Measurements from ENCODE around the gene SLC5A1.
"Not testable (repeated sequence)": the region's sequence is repeated elsewhere in the genome, so short reads cannot be mapped to it uniquely, and the experiment has no call there.

SLC5A1 gene

DNA sequence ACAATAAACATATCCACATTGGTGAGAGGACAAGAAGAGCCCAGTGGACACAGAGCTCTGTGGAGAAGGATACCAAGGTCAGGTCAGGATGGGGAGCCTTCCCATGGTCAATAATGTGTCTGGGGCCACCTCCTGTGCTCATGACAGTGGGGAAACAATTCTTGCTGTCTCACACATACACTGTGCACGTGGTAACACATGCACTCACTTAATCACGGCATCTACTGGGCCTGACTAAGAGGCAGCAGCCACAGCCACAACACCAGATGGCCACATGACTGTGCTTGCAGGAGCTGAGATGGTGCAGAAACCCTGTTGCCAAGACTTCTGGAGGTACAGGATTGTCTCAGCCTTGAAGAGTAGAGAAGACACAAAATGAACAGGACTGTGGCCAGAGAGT lies 87.4 kb downstream of the SLC5A1 start:
- TF ChIP-seq, protein P1, sequence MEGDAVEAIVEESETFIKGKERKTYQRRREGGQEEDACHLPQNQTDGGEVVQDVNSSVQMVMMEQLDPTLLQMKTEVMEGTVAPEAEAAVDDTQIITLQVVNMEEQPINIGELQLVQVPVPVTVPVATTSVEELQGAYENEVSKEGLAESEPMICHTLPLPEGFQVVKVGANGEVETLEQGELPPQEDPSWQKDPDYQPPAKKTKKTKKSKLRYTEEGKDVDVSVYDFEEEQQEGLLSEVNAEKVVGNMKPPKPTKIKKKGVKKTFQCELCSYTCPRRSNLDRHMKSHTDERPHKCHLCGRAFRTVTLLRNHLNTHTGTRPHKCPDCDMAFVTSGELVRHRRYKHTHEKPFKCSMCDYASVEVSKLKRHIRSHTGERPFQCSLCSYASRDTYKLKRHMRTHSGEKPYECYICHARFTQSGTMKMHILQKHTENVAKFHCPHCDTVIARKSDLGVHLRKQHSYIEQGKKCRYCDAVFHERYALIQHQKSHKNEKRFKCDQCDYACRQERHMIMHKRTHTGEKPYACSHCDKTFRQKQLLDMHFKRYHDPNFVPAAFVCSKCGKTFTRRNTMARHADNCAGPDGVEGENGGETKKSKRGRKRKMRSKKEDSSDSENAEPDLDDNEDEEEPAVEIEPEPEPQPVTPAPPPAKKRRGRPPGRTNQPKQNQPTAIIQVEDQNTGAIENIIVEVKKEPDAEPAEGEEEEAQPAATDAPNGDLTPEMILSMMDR (IDR thresholded peaks at IDR 0.05; ENCODE audit: low read depth, low read length): no peak
- DNase-seq (ENCODE audit: extremely low read depth, low read depth): no peak

DNA sequence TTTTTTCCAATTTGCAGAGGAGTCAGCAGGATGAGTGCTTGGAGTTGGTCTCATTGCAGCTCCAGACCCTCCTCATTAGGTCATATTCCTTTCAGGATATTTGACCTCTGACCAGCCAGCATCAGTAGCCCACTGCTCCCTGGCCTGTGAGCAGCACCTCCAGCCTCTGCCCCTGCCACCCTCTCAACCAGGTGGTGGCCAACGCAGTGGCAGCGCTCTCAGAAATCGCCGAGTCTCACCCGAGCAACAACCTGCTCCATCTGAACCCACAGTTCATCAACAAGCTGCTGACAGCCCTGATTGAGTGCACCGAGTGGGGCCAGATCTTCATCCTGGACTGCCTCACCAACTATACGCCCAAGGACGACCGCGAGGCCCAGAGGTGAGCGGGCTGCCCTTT lies 89.1 kb downstream of the SLC5A1 start:
- TF ChIP-seq, protein P1 (IDR thresholded peaks at IDR 0.05; ENCODE audit: low read depth, low read length): no peak
- no peak for DNase-seq (ENCODE audit: extremely low read depth, low read depth)

GRCh38 chr22:32132783-32133182 lies 89.7 kb downstream of the SLC5A1 start:
- no peak for DNase-seq (ENCODE audit: extremely low read depth, low read depth)
- TF ChIP-seq, protein P1 (IDR thresholded peaks at IDR 0.05; ENCODE audit: low read depth, low read length): no peak

DNA sequence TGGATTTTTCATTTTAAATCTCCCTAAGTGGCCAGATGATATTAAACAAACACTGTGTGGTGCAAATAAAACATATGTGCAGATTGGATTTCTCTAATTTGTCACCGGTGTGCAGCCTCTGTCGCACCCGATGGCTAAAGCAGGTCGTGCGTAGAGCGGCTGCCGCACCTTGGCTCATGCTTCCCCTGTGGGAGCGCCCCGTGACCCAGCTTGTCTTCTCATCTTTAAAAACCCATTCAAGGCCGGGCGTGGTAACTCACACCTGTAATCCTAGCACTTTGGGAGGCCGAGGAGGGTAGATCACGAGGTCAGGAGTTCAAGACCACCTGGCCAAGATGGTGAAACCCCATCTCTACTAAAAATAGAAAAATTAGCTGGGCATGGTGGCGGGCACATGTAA lies 91.7 kb downstream of the SLC5A1 start:
- not testable (repeated sequence) for DNase-seq (ENCODE audit: extremely low read depth, low read depth)

- DNase-seq (ENCODE audit: extremely low read depth, low read depth): not testable (repeated sequence)
Observed at GRCh38 chr22:32135958-32136357, 92.9 kb downstream of the SLC5A1 start.

- DNase-seq (ENCODE audit: extremely low read depth, low read depth): not testable (repeated sequence)
Observed at GRCh38 chr22:32136881-32137280, 93.8 kb downstream of the SLC5A1 start.

- DNase-seq (ENCODE audit: extremely low read depth, low read depth): not testable (repeated sequence)
Observed at GRCh38 chr22:32137731-32138324, 94.8 kb downstream of the SLC5A1 start.

DNA sequence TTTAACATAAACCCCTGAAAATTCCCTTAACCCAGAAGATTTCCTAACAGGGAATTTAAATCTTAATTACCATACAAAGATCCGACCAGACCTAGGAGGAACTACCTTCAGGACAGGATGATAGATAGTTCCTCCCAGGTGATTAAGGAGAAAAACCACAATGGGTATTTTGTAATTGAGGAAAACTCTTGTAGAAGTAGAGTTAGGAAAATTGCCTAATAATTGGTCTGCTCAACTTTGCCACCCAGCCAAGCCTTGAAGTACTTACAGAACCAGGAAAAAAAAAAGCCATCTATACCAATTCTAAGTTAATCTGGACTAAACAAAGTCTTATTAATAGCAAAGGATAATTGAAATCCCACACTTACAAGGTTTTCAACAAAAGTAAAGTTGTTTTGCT lies 95.5 kb downstream of the SLC5A1 start:
- not testable (repeated sequence) for DNase-seq (ENCODE audit: extremely low read depth, low read depth)

DNA sequence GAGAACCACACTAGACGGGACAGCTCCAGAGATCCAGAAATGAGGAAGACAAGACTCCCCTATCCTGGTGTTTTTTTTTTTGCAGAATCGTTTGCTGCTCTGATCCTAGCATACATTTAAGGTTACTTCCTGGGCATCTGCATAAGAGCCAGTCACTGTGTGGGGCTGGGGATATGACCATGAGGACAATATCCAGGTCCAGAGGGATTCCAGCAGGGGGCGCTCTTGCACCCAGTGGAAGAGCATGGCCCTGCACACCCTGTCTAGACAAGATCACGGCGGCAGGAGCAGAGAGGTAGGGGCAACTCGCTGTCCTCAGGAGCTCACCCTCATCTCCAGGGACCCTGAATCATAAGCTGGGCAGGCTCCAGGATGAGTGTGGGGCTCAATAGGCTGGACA lies 97.6 kb downstream of the SLC5A1 start:
- TF ChIP-seq, protein P1 (IDR thresholded peaks at IDR 0.05; ENCODE audit: low read depth, low read length): peak; percentile 7
- not testable (repeated sequence) for DNase-seq (ENCODE audit: extremely low read depth, low read depth)

- DNase-seq (ENCODE audit: extremely low read depth, low read depth): no peak
- TF ChIP-seq, protein P1 (IDR thresholded peaks at IDR 0.05; ENCODE audit: low read depth, low read length): no peak
Observed at GRCh38 chr22:32142600-32142999, 99.5 kb downstream of the SLC5A1 start.
